AML-193 (cell line): ENCODE results near the gene PRPF19.
A peak's percentile ranks its signal among the peaks of the same experiment; 100 is the strongest.
"Not testable (repeated sequence)": the region's sequence is repeated elsewhere in the genome, so short reads cannot be mapped to it uniquely, and the experiment has no call there.

Experiments
- DNase-seq, 2 experiments: peaks; one replicate each; lab custom pipeline; 2025; lab: John Stamatoyannopoulos, UW

Gene PRPF19

DNA sequence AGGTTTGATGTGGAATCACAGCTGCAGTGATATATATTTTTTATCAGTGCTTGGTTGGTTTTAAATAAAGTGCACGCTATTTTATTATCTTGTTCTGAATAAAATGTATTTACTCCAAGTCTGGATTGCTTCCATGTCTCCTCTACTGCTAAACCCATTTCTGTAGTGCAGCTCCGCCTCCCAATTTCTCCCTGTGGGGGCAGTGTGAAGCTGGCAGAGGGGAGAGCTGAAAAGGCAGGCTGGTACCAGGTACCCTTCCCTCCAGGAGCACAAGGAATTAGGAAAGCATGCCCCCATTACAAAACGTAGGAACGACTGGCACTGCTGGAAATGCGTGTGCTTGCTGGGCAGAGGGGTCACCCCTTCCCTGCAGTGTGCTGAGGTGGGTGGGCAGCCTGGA, 16.9 kb upstream of the PRPF19 start:
- DNase-seq: no peak

DNA sequence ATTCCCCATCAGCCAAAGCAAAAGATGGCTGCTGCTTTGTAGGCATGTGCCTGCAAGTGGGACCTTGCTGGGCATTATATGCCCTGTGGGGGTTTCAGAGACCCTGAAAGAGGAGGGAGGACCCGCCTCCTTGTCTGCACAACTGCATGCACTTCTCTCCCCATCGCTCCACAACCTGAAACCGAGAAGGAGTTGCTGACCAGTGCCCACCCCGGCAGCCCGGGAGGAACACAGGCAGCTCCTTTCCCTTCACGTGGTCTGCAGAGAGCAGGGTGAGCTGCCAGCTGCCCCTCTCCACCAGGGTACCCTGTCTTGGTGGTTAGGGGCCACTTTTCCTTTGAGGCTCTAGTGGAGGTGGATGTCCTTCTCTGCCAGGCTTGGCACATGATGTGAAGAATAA, 16.5 kb upstream of the PRPF19 start:
- DNase-seq: no peak

DNA sequence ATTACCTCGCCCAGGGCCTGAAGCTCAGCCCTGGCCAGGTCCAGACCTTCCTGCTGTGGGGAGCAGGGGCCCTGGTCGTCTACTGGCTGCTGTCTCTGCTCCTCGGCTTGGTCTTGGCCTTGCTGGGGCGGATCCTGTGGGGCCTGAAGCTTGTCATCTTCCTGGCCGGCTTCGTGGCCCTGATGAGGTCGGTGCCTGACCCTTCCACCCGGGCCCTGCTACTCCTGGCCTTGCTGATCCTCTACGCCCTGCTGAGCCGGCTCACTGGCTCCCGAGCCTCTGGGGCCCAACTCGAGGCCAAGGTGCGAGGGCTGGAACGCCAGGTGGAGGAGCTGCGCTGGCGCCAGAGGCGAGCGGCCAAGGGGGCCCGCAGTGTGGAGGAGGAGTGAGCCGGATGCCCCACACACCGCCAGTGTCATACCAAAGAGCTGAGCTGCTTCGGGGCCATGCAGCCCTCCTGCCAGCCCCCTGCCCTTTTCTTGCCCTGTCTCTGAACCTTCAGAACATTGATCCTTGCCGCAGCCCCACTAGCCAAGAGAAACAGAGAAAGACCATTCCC, 15.5 kb upstream of the PRPF19 start:
- no peak for DNase-seq

DNA sequence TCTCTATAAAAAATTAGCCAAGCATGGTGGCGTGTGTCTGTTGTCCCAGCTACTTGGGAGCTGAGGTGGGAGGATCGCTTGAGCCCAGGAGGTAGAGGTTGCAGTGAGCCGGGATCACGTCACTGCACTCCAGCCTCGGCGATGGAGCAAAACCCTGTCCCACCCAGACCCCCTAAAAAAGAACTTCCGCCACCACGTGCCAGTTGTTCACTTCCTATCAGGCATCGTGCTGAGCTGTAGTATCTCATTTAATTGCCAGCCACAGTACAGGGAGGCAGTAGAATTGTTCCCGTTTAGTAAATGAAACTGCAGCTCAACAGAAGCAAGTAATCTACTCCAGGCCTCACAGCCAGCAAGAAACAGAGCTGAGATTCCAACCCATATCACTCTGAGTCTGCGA, 14.9 kb upstream of the PRPF19 start:
- DNase-seq: no peak

DNA sequence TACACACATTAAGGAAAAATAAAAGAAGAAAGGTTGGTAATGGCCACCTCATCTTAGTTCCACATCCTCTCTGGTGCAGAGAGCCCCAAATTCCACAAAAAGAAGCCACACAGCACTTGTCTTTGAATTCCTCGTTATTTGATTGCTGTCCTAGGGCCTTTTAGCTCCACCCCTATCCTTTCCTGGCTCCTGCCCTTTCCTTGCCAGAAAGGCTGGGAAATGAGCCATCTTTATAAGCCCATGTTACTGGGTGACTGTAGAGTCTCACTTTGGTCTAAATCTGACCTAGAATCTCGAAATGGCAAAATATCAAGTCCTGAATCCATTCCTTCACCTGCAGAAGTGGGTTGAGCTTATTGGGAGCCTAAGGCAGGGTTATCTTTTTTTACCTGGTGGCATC, 13.6 kb upstream of the PRPF19 start:
- DNase-seq: no peak

DNA sequence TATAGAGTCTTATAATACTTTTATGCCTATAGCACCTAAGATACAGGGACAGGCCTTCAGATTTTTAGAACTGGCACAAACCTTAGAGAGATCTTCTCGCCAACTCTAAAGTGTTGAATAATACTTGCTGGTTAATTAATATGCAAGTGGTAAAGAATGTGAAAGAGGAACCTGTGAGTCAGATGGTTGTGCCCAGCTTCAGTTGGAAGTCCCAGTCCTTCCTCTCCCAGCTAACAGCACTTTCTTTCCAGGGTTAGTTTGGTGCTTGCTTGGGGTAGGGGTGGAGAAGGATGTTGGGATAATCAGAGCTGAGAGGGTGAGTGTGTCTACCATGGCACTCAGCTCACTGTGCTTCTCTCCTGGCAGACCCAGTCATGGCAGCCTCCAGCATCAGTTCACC, 12.9 kb upstream of the PRPF19 start:
- peak; percentile 55 to 60 for DNase-seq

DNA sequence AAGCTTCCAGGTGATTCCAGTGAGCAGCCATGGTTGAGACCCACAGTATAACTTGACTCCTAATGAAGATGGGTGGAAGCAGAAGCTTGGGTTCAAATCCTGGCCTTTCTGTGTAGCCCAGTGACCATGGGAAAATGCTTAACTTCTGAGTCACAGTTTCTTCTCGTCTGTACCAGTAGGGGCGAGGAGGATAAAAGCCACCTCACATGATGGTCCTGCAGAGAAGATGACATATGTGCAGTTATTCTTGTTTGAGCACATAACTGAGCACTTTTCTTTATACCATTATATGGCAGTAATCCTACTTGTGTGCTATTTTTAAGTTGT, 12.5 kb upstream of the PRPF19 start:
- DNase-seq: no peak

DNA sequence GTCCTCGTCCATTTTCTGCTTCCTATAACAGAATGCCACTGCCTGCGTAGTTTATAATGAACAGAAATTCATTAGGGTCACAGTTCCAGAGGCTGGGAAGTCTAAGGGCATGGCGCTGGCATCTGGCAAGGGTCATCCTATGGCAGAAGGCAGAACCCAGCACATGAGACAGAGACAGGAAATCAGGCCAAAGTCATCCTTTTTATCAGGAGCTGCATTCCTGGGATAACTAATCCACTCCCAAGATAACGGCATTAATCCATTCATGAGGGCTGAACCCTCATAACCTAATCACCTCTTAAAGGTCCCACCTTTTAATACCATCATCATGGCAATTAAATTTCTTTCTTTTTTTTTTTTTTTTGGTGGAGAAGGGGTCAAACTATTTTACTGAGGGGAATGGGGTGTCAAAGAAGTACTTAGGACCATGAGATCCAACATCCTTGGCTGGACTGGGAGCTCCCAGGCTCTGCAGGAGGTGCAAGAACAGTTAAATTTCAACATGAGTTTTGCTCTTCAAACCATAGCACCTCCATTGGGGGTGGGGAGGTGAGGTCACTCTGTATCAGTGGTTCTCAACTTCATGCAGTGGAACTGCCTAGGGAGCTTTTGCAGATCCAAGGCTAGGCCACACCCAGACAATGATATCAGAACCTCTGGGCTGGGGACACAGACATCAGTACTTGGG, 12.0 kb upstream of the PRPF19 start:
- DNase-seq: no peak

DNA sequence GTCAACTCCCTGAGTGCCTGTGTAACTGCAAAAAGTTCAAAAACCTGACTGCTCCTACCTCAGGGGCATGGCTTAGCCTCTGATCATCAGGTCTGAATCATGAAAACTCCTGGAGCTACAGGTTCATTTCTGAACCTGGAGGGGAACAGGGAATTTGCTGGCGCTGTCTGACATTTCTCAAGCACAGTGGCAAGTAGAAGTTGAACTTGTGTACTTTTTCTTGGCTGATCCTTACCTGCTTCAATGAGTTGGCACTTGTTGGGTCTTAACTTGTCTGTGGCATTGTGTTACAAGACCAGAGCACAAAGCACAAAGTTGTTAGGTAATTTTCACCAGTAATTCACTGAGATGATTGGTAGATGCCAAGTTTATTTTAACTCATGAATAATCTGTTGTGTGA, 10.9 kb upstream of the PRPF19 start:
- no peak for DNase-seq

DNA sequence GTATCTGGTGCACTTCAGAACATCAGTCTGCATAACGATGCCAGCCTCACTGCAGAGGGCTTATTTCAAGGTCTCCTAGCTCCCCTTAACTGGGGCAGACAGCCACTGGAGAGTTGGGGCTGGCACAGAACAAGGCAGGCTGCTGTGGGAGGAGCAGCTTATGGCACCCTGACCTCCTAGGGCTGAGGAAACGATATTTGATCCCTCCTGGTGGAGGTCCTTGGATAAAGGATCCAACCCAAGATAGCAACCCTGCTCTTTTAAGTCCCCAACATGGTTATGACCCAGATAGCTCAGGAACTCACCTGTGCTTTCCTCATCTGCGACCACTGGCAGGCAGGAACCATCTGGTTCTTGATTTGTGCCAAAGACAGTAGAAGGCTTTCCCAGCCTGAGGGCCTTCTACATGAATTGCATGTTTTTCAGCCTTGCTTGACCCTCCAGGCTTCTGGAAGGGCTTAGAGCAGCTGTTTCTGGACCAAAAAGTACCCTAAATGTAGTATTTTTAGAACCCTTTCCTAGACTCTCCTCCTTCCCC, 10.4 kb upstream of the PRPF19 start:
- no peak for DNase-seq

DNA sequence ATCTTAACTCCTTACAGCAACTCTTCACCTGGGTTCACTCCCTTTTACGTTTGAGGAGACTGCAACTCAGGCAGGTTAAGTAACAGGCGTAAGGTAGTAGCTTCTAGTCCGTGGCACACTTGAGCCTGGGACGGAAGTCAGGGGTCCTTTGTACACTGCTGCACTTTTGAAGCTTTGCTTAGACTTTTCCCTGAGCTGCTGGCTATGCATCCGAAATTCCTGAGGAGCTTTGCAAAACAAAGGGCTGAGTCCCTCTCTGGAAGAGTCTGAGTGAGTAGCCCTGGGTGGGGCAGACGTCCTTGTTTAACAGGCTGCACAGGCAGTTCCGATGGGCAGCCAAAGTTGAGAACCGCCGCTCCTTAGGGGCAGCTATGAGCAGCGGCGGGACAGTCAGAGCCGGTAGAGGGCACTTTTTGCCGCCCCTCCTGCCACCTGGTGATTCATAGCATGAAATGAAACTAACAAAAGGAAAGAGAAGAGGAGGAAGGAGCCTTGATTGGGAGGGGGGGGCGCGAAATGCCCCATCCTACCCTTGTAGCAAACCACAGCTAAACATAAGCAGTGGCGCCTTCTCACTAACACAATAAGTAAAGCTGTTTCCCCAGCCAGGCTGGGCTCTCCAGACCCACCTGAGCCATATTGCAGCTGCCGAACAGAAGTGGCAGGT, 9.0 kb upstream of the PRPF19 start:
- peak; percentile 45 to 53 for DNase-seq

DNA sequence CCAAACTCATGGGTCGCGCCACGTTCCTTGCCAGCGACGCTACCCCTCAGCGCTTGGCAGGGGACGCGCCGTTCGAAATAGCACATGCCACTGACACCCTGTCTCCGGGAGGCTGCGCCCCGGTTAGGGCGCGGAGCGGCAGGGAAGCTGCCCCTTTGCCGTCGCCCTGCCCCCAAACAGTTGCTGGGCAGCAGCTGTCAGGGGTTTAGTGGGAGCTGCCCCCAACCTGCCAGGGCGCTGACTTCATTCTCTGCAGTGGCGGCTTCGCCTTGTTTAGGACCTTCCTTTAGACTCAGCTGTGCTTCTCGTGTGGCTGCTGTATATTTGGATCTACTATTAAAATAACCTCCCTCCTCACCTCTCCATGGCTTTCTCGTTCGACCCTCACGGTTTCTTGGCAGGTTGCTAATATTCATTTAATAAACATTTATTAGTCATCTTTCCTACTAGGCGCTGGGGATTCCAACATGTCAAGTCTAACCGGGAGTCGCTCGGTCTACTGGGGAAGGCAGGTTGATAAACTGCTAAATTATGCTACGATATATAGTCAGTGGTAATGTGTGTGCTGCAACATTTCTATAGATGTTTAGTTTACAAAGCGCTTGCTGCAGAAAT, 8.4 kb upstream of the PRPF19 start:
- peak in 1 of 2 experiments; percentile 17 for DNase-seq

DNA sequence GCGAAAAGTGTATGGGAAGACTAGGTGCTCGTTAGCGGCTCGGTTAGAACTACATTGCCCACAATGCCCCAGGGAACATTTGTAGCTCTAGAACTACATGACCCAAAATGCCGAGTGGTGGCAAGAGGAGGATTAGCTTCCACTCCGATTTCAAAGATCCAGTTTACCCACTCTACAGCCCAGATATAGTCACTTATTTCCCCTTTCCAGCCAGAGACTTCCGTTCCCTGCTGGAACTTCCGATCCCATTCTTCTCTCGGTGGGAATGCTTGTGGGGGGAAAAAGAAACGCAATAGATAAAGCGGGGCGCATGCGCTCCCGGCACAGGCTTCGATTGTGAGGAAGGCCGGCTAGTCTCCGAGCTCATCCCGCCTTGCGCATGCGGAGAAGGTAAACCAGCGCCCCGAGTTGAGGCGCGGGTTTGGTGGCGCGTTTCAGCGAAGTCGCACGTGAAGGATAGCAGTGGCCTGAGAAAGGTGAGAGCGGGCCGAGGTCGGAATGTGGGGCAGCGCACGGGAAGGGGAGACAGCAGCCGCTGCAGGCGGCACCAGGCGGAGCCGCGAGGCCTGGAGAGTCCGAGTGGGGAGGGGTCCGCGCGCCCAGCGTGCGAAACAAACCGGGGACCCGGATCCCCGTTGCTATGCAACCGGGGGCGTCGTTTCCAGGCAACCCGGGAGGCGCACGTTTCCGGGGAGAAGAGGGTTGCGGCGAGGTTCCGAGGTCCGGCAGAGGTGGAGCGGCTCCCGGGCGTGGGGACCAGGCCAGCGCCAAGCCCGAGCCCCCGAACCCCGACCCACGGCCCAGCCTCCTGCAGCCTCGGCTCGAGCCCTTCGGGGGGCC, 7.6 kb upstream of the PRPF19 start, which contains the start of gene TMEM109:
Gene TMEM109, plus strand, starts transcription at position 366 of the 840 bp plus-strand sequence. CDS start 5,536 bp downstream, outside the sequence.
- peak; percentile 82 to 90 for DNase-seq

DNA sequence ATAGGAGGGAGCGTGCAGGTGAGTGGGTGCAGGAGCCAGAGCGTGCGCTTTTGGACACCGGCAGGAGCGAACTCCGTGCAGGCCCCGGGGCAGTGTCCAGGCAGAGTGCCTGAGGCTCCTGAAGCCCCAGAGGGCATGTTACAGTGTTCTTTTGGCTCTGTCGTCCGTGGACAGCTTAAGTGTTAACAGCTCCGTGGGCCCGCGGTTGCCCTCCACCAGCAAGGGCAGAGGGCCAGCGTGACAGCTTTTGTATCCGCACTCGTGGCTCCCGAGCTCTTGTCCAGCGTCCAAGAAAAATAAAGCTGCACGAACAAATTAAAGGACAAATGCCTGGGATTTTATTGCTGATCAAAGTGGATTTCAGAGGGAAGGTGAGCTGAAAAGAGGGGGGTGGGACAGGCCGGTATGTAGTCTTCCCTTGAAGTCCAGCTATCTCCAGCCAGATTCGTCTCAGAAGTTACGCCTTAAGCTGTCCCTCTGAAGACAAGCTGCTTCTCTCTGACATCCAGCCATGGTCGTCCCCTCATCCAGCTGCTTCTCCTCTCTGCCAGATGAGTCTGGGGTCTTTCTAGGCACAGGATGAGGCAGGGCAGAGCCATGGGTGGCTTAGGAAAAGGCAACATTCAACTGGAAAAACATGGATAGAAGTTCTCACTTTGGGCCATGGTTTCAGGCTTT, 6.6 kb upstream of the PRPF19 start:
- no peak for DNase-seq

DNA sequence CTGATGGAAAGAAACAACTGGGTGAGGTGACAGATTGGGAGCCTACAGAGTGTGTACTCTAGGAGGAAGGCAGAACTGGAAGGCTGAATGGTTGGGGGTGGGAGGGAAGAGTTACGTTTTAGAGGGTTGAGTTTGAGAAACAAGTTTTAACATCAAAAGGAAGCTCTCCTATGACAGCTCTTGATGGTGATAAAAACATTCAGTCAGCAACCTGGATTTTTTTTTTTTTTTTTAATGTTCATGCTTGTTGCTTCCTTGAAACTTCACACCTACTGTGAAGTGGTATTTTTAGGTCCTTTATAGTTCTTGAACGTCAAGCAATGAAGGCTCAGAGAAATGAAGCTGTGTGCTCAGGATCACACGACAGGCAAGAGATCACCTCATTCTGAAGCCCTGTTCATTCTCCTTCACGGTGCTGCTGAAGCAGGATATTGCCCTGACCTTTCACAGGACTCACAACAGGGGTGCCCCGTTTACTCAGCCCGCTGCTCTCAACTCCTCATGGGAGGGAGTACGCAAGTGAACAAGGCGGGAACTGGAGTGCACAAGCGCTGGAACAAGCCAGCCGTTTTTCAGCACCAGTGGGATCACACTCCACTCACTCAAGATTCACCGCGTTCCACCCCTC, 6.0 kb upstream of the PRPF19 start:
- DNase-seq: no peak

DNA sequence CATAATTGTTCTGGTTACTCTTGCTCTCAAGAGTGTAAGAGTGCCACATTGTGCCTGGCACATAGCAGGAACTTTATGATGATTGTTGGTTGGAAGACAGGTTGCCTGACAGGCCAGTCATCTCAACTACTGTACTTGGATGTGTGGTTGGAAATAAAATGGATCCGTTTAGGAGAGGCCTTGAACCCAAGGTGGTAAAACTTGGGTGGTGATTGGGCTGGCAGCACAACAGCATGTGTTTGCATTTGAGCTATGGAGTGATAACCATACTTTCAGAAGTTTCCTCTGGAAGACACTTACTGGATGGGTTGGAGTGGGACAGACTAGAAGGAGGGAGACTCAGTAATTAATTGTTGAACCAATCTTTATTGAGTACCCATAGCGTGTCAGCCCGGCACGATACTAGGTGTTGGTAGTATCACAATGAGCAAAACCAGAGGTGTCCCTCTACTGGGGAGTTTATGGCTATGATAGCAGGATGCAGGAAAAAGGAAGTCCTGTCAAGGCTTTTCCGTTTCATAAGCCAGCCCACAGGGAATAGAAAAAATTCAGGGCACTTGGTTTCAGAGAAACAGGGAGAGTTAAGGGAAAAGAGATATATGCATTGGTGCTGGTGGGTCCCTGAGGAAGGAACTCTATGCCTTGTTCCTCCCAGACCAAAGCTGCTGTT, 4.5 kb upstream of the PRPF19 start:
- DNase-seq: no peak

DNA sequence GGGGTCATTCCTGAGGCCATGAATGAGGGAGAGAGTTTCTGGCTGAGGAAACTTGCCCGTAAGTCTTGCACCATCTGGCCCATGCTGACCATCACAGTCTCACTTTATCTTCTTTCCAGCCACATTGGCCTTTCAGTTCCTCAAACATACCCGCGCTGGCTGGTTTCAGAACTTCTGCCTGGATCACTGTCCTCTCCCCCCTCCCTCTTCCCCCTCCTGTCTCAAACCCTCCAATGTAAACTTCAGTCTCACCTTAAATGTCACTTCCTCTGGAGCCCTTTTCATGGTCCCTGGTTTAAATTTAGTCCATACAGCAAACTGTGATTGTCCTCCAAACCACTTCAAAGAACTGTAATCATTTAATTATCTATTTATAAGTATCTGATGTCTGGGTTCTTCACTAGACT, 3.9 kb upstream of the PRPF19 start:
- no peak for DNase-seq

DNA sequence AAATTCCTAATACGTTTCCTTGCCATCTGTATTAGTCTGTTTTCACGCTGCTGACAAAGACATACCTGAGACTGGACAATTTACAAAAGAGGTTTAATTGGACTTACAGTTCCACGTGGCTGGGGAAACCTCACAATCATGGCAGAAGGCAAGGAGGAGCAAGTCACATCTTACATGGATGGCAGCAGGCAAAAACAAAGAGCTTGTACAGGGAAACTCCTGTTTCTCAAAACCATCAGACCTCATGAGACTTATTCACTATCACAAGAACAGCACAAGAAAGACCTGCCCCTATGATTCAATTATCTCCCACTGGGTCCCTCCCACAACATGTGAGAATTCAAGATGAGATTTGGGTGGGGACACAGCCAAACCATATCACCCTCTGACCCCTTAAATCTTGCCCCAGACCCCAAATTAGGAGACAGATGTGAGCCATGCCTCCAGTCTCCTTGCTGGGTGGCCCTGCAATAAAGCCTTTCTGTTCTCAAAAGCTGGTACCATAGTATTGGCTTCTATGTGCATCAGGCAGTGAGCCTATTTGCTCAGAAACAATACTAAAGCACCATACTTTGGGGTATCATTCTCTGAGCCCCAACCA, 3.4 kb upstream of the PRPF19 start:
- not testable (repeated sequence) for DNase-seq

DNA sequence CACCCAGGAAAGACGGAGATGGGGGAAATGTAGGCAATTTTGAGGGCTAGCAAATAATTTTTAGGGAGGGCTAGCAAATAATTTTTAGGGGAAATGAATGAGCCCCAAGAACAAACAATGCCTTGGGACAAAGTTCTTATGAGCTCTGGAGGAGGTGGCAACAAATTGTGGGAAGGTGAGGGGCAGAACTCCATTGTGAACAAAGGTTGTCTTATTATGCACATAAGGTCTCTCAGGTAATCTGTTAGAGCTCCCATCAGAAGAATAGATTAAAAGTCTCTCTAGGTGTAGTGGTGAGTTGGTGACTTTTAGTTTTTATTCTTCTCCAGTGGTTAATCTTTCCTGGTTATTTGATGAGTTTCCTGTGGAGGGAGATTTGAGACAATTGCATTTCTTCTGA, 2.4 kb upstream of the PRPF19 start:
- no peak for DNase-seq

DNA sequence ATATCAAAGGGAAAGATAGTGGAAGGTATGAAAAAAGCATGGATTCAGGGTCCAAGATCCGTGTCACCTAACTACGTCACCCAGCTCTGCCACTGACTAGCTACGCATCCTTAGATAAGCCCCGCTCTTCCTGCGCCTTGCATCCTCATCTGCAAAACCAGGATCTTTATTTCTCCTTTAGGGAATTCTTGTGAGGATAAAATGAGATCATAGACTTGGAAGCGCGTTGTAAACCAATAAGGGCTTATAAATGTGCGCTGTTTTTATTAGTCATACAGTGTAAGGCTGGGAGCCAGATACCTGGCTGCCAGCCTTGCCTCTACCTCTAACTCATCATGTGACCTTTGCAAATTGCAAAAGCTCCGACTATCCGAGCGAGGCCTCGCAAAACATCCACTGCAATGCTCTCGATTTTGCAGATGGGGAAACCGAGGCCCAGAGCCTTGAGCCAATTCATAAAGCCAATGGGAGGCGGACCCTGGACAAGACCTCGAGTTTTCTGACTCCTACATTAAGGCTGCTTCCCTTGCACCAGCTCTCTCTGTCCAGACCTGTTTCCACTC, 753 bp downstream of the PRPF19 start:
- DNase-seq: no peak
